ENCODE data around the gene TMEM88. TPM values are rescaled to one million over a fixed set of nuclear protein-coding genes. Genes with fewer than 3 reads are reported as not detected.
A peak's percentile ranks its signal among the peaks of the same experiment; 100 is the strongest.

Gene TMEM88
- total and polyA plus RNA-seq, 4 donors: 6.3 to 19.6 (median 11.3) TPM

DNA sequence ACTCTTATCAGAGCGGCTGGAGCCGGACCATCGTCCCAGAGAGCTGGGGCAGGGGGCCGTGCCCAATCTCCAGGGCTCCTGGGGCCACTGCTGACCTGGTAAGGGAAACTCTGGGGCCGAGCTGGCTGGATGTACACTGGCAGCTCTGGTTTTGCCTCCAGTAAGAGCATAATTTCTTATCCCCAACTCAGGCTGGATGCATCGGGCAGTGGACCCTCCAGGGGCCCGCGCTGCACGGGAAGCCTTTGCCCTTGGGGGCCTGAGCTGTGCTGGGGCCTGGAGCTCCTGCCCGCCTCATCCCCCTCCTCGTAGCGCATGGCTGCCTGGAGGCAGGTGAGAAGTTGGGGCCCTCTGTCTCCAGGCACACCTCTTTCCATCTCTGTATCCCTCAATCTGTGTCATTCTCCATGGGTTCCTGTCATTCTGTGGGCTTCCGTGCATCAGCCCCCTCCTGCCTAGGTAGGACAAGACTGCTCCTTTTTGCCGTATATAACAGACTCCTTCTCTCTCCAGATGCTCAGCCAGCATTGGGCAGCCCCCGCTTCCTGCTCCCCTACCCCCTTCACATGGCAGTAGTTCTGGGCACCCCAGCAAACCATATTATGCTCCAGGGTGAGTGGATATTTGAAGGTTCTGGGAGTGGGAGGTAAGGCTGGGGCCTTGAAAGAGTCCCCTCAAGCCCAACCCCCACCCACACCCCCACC, 9.4 kb upstream of the TMEM88 start:
- DNase-seq (no peak), ATAC-seq (ENCODE audit: insufficient read depth, low FRiP score) (no peak)
- Histone ChIP-seq H3K9ac (ENCODE audit: insufficient read depth in 1 of 2, low read length in 2 of 2) (no peak overlapping the region), H3K36me3 (ENCODE audit: control insufficient read depth in 4 of 4, insufficient read depth in 4 of 4, low read length in 4 of 4) (peaks cover 8 to 47% (median 24%) of the 10 kb centered on the region in 4 donors), H3K4me3 (no peak overlapping the region), H3K4me1 (ENCODE audit: control insufficient read depth in 5 of 5, insufficient read depth in 5 of 5, low read length in 5 of 5) (peaks cover 0 to 38% (median 8%) of the 10 kb centered on the region in 5 donors), H3K27ac (ENCODE audit: low read depth in 1 of 2, low read length in 1 of 2) (peak overlapping the region; percentile 30 to 100), H3K9me3 (ENCODE audit: control insufficient read depth in 4 of 4, insufficient read depth in 3 of 4, low read length in 3 of 4) (no peaks in the 10 kb centered on the region), H3K27me3 (ENCODE audit: control insufficient read depth in 3 of 3, insufficient read depth in 3 of 3, low read length in 2 of 3) (no peaks in the 10 kb centered on the region)
- 85 to 86% methylated on average over 15 of the region's 15 CpGs for WGBS, 2 donors
- TF ChIP-seq, protein P1, sequence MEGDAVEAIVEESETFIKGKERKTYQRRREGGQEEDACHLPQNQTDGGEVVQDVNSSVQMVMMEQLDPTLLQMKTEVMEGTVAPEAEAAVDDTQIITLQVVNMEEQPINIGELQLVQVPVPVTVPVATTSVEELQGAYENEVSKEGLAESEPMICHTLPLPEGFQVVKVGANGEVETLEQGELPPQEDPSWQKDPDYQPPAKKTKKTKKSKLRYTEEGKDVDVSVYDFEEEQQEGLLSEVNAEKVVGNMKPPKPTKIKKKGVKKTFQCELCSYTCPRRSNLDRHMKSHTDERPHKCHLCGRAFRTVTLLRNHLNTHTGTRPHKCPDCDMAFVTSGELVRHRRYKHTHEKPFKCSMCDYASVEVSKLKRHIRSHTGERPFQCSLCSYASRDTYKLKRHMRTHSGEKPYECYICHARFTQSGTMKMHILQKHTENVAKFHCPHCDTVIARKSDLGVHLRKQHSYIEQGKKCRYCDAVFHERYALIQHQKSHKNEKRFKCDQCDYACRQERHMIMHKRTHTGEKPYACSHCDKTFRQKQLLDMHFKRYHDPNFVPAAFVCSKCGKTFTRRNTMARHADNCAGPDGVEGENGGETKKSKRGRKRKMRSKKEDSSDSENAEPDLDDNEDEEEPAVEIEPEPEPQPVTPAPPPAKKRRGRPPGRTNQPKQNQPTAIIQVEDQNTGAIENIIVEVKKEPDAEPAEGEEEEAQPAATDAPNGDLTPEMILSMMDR (IDR thresholded peaks at IDR 0.05; ENCODE audit: control extremely low read depth, extremely low read depth): no peak

- no peak for DNase-seq
- no peaks in the 10 kb centered on the region for H3K27me3 ChIP-seq (ENCODE audit: control insufficient read depth in 3 of 3, insufficient read depth in 3 of 3, low read length in 2 of 3)
Measured at GRCh38 chr17:7846063-7846735, 8.7 kb upstream of the TMEM88 start.

DNA sequence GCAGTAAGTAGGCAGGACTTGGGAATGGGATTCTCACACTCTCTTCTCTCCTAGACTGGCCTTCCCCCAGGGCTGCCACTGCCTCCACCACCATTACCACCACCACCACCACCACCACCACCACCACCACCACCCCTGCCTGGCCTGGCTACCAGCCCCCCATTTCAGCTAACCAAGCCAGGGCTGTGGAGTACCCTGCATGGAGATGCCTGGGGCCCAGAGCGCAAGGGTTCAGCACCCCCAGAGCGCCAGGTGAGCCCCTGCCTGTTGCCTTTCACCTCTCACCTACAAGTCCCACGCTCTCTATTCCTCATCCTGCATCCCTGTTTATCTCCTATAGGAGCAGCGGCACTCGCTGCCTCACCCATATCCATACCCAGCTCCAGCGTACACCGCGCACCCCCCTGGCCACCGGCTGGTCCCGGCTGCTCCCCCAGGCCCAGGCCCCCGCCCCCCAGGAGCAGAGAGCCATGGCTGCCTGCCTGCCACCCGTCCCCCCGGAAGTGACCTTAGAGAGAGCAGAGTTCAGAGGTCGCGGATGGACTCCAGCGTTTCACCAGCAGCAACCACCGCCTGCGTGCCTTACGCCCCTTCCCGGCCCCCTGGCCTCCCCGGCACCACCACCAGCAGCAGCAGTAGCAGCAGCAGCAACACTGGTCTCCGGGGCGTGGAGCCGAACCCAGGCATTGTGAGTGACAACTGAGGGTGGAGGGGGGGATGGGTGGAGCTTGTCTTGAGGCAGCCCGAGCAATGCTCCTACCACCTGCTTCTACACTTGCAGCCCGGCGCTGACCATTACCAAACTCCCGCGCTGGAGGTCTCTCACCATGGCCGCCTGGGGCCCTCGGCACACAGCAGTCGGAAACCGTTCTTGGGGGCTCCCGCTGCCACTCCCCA, 7.9 kb upstream of the TMEM88 start:
- peaks cover 8 to 56% (median 31%) of the 10 kb centered on the region in 4 donors for H3K36me3 ChIP-seq (ENCODE audit: control insufficient read depth in 4 of 4, insufficient read depth in 4 of 4, low read length in 4 of 4)
- no peak overlapping the region for H3K9ac ChIP-seq (ENCODE audit: insufficient read depth in 1 of 2, low read length in 2 of 2)
- no peaks in the 10 kb centered on the region for H3K9me3 ChIP-seq (ENCODE audit: control insufficient read depth in 4 of 4, insufficient read depth in 3 of 4, low read length in 3 of 4)
- H3K4me3 ChIP-seq: no peak overlapping the region
- ATAC-seq (ENCODE audit: insufficient read depth, low FRiP score) (no peak), DNase-seq (no peak)
- 90 to 95% methylated on average over 34 of the region's 34 CpGs for WGBS, 2 donors
- no peak overlapping the region for H3K27ac ChIP-seq (ENCODE audit: low read depth in 1 of 2, low read length in 1 of 2)
- H3K27me3 ChIP-seq (ENCODE audit: control insufficient read depth in 3 of 3, insufficient read depth in 3 of 3, low read length in 2 of 3): no peaks in the 10 kb centered on the region
- TF ChIP-seq, protein P1 (IDR thresholded peaks at IDR 0.05; ENCODE audit: control extremely low read depth, extremely low read depth): no peak
- H3K4me1 ChIP-seq (ENCODE audit: control insufficient read depth in 5 of 5, insufficient read depth in 5 of 5, low read length in 5 of 5): peaks cover 0 to 30% (median 4%) of the 10 kb centered on the region in 5 donors

More at GRCh38 chr17:7846063-7846735, 8.7 kb upstream of the TMEM88 start:
- H3K9me3 ChIP-seq (ENCODE audit: control insufficient read depth in 4 of 4, insufficient read depth in 3 of 4, low read length in 3 of 4): no peaks in the 10 kb centered on the region
- TF ChIP-seq, protein P1 (IDR thresholded peaks at IDR 0.05; ENCODE audit: control extremely low read depth, extremely low read depth): no peak
- WGBS, 2 donors: 88 to 90% methylated on average over 22 of the region's 22 CpGs
- H3K36me3 ChIP-seq (ENCODE audit: control insufficient read depth in 4 of 4, insufficient read depth in 4 of 4, low read length in 4 of 4): peaks cover 8 to 53% (median 26%) of the 10 kb centered on the region in 4 donors
- H3K9ac ChIP-seq (ENCODE audit: insufficient read depth in 1 of 2, low read length in 2 of 2): no peak overlapping the region
- no peak overlapping the region for H3K4me3 ChIP-seq
- no peak overlapping the region for H3K27ac ChIP-seq (ENCODE audit: low read depth in 1 of 2, low read length in 1 of 2)
- no peak for ATAC-seq (ENCODE audit: insufficient read depth, low FRiP score)
- peaks cover 0 to 31% (median 4%) of the 10 kb centered on the region in 5 donors for H3K4me1 ChIP-seq (ENCODE audit: control insufficient read depth in 5 of 5, insufficient read depth in 5 of 5, low read length in 5 of 5)
